NOMO-1 (cell line): ENCODE measurements around the gene NARS2.
"Not testable (repeated sequence)": the region's sequence is repeated elsewhere in the genome, so short reads cannot be mapped to it uniquely, and the experiment has no call there.

Experiments
- DNase-seq, 2 experiments: peaks; one replicate each; lab custom pipeline; 2025; ENCODE audit not compliant: unreplicated experiment in 2 of 2; lab: John Stamatoyannopoulos, UW

The NARS2 gene

DNA sequence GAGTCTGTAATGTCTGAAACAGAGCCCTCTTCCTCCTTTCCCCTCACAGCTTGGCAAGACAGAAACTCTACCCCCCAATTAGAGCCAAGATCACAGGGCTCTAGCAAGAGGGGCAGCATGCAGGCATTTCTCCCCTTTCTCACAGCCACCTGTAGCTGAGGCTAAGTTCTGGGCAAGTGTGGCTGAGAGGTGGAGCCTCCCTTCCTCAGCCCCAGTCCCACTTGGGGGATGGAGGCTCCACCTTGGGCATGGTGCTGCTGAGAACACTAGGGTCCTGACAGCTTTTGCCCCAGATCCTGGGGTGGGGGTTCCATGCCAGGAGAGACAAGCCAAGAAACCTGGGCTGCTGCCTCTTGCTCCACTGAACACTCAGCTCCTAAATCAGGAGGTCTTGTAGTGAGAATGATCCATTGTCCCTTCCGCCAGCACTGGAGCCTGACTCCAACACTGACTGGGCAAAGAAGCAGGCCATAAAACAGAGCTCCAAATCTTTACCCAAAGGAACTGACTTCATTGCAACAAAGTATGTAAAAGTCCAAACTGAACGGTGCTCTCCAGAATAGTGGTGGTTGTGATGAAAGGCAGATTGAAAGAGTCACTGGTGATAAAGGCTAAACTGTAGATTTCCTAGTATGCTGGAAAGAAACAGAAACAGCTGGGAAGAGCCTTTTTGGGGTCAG, 25.6 kb downstream of the NARS2 start:
- no peak for DNase-seq

DNA sequence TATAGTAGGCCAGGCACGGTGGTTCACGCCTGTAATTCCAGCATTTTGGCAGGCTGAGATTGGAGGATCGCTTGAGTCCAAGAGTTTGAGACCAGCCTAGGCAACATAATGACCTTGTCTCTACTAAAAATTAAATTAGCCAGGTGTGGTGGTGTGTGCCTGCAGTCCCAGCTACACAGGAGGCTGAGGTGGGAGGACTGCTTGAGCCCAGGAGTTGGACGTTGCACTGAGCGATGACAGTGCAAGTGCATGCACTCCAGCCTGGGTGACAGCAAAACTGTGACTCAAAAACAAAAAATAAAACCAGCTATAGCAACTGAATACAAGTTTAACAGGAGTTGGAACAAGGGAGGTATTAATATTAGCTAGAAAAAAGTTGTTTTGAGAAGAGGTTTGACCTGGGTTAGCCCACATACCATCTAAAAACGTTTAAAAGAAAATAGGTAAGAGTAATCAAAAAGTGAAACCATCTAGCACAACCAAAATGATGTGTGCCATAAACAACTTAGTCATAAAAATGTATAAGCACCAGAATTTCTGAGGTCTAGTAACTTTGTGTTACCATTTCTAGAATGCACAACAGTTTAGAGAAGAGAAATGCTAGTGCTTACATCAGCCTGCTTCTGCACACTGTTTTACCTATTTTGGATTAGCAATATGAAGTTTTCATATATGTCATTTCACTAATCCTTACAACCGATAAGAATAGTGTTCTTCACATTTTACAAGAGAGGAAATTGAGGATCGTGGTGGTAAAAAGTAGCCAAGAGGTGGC, 26.5 kb downstream of the NARS2 start:
- DNase-seq = no peak

DNA sequence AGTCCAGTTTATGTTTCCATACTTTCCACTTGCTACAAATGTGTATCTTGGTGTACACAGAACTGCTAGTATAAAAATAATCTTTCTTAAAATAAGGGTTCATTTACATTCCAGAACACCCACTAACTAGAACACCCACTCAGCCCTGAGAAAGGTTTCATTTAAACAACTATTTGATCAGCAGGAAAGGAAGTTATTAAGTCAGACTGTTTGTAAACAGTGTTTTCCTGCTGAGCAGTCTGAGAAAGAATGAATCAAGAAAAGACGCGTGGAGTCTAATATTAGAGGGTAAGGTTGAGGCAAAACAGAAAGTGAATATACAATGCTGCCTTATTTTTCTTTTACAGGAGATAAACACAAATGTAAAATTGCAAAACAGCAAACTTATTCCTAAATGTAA, 32.7 kb downstream of the NARS2 start:
- DNase-seq = no peak

DNA sequence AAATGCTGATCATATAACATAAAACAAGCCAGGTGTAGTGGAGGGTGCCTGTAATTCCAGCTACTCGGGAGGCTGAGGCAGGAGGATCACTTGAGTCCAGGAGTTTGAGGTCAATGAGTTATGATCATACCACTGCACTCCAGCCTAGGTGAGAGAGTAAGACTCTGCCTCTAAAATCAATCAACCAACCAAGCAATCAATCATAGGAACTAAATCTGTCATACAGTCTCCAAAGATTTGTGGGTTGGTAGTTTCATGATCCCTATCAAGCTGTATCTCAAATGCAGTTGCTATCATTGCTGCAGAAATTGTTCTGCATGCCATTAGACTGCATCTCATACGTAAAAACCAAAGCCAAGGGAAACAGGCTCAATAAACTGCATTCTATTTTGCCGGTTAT, 33.1 kb downstream of the NARS2 start:
- DNase-seq = no peak

DNA sequence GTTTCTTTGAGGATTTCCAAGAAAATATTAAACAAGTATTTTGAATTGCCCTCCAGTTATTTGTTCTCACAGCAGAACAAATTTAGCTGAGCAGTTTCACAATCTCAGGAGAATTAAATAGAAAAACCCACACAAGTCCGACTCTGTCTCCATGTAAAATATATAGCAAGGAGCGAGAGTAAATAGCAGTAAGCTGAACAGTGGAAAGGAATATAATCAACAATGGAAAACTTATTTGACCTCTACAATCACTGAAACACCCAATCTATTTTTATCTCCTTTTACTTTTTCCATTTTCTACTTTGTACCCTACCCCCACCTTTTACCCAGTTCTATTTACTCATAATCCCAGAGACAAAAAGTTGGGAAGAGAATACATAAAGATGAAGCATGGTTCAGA, 34.4 kb downstream of the NARS2 start:
- DNase-seq = no peak

DNA sequence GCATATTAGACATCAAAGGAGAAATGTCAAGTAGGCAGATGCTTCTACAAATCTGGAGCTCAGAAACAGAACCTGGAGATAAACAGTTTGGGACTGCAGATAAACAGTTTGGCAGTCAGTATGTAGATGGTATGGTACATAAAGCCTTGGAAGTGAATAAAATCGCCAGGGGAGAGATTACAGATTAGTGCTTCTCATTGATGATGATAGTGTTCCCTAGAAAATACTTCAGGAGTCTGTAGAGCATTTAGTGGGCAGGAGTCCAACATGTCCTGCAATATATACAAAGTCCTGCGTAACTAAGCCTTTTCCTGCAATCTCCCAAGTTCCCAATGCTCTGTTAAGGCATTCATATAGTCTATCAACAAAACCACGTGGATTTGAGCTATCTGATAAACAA, 35.2 kb downstream of the NARS2 start:
- no peak for DNase-seq

DNA sequence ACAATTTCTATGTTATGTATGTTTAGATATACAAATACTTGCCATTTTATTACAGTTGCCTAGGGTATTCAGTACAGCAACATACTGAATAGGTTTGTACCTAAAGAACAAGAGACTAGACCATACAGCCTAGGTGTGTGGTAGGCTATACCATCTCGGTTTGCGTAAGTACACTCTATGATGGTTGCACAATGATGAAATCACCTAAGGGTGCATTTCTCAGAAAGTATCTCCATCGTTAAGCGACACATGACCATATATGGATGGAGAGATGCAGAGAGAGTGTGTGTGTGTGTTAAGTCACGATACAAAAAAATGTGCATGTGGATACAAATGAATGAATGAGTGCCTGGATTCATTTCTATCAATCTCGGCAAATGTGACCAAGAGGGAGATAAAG, 37.7 kb downstream of the NARS2 start:
- DNase-seq = no peak

DNA sequence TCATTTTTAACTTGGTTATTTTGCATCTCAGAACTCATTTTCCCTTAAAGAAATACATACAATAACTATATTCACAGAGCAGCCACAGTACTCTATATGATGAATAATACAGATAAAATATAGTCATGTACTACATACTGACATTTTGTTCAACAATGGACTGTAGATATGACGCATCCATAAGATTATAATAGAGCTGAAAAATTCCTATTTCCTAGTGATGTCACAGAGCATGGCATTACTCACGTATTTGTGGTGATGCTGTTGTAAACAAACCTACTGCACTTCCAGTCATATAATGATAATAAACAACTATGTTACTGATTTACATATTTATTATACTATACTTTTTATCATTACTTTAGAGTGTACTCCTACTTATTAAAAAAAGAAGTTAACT, 38.7 kb downstream of the NARS2 start:
- no peak for DNase-seq

DNA sequence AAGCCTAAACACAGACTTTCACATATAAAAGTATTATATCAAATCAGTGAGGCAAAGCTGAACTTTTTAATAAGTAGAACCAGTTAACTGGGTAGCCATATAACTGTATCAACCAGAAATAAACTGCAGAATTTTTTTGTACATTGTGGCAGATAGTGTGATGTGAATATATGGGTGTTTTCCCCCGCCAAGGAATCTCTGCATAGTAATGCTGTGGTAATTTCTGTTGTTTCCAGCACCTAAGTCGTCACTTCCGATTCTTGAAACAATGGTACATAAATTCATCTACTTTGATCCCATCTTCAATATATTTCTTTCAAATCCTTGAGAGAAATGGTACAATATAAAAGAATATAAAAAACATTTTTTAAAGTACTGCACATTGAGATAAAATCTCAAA, 39.6 kb downstream of the NARS2 start:
- no peak for DNase-seq

DNA sequence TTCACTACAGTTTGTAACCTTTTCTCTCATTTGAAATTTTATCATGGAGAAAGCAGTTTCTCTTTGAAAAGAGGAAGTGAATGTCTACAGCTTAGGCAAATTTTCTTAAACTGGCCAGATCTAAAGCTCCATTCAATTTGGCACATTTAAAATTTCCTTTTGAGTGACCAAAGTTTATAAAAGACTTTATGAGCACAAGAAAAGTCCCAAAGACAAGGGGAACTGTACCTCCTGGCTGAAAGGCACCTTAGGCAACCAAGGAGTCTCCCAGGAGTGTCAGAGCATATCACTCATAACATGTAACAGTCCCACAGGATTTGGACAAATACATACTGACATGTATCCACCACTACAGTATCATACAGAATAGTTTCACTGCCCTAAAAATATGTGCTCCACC, 41.3 kb downstream of the NARS2 start:
- peak; percentile 53 to 81 for DNase-seq

DNA sequence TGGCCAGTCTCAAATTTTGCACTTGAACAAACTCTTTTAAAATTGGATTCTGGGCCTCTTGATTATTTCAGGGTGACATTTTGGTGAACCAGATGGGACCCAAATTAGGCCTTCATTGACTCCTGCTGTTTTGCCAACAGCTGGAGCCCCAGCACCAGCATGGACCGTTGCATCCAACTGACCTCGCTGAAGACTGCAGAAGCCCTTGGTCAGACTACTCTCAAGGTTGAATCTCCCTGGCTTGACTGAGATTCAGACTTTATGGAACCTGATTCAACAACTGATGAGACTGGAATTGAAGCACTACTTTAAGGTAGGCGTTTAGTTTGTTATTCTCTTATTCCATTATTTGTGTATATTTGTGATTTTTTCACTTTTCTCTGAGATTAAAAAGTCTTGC, 41.7 kb downstream of the NARS2 start:
- no peak for DNase-seq

DNA sequence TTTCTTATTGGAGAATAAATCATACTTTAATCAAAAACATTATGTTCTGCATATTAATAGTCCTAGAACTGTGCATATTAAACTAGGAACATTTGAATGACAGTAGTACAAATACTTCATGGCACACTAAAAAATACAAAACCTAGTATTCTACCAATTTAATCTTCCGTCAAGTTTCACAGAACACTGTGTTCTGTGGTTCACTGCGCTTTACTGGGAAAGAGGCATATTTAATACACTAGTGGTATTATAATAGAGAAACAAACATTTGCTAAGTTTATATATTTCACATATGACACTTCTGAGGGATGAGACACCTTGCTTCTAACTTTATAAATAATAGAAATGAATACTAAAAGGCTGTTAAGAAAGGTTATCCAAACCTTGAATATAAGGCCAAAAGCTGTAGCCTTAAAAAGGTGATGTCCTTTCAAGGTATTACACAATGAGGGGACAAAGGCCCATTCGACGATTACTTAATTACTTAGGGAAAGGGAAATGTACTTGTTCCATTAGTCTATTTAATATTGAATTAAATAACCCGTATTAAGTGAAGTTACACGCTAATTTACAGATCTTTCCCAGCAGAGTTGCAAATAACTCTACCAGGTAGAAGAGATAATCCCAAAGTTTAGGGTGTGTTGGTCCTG, 48.0 kb downstream of the NARS2 start:
- no peak for DNase-seq

DNA sequence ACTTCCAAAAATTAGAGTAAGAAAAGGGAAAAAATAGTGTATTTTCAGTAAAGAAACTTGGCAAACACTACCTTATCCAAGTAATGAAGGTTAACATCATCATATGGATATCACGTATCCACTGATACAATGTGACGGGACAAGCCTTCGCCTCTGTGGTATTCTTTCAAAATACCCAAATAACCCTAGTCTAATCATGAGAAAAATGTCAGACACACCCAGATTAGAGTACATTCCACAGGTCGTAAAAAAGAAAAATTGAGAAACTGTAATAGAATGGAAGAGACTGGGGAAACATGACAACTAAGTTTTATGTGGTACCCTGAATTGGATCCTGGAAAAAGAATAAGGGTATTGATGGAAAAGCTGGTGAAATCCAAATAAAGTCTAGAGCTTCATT, 48.9 kb downstream of the NARS2 start:
- DNase-seq = no peak

DNA sequence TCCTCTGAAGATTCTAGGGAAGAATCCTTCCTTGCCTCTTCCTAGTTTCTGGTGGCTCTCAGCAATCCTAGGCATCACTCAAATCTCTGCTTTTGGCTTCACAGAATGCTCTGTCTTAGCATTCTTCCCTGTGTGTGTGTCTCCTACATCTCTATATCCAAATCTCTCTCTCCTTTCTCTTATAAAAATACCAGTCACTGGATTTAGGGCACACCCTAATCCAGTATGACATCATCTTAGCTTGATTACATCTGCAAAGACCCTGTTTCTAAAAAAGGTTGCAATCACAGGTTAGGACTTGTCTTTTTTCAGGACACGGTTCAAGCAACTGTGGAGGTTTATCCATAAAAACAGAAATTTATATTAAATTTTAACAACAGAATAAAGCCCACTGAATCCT, 54.4 kb downstream of the NARS2 start:
- DNase-seq = no peak

DNA sequence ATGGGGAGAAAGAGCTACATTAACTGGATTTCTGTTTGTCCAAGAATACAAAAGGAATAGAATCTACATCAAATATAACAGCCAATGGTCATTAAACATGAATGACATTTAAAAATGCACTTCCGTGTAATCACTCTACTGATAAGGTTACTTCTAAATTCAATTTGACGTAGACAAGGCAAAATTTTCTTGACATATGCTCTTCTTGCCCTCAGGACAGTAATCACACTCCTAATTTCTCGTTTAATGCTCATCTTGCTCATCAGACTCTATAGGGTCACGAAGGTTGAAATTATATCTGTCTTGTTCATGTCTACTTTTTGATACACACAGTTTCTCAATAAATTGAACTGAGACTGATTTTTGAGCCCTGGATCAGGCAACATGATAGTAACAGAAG, 58.4 kb downstream of the NARS2 start:
- DNase-seq = no peak

DNA sequence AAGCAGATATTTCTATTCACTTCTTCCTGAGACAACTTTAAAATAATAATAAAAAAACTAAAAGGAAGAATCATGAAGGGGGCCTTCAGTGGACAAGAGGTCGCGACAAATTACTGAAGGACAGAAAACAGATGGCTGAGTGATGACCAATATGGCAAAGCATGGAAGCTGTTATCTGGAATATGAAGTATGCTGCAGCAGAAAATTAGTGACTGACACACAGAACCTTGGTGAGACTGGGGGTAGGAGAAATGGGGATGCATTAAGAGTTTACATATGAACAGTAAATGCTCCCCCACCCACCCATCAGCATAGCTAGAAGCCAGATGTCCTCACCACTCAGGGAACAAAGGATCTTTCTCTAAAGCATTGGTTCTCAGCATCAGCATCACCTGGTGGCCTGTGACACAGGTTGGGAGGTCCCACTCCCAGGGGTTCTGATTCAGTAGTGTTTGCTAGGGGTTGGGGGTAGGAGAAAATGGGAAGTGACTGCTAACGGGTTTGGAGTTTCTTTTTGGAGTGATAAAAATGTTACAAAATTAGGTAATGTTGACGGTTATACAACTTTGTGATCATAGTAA, 59.7 kb downstream of the NARS2 start:
- DNase-seq = no peak

DNA sequence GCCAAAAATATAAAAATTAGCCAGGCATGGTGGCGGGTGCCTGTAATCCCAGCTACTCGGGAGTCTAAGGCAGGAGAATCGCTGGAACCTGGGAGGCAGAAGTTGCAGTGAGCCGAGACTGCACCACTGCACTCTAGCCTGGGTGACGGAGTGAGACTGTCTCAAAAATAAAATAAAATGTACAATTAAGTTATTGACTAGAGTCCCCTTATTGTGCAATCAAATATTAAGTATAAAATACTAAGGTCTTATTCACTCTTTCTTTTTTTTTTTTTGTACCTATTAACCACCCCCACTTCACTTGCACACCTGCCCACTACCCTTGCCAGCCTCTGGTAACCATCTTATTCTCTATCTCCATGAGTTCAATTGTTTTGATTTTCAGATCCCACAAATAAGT, 61.6 kb downstream of the NARS2 start:
- not testable (repeated sequence) for DNase-seq

DNA sequence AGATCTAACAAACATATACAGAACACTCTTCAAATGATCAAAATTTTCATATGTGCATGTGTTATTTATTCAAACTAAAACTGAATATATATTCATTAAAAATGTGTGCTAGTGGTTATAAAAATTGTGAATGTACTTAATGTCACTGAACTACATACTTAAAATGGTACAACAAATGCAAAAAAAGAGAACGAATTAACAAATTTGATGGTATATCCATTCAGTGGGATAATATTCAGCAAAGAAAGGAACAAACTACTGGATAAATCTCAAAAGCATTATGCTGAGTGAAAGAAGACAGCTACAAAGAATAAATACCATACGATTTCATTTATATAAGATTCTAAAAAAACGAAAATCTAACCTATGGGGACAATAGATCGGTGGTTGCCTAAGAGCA, 64.1 kb downstream of the NARS2 start:
- no peak for DNase-seq

DNA sequence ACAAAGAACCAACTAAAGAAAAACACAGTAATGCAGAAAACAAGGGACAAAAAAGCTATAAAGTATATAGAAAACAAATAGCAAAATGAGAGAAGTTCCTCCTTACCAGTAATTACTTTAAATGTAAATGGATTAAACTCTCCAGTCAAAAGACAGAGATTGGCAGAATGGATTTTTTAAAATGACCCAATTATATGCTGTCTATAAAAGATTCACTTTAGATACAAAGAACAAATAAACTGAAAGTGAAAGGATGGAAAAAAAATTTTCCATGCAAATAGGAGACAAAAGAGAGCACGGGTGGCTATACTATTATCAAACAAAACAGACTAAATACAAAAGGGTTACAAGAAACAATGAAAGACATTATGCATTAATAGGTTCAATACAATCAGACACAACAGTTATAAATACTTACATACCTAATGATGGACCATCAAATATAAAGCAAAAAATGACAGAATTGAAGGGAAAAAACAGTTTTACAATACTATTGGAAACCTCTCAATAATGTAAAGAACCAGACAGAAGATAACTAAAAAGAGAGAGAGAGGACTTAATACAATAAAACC, 64.6 kb downstream of the NARS2 start:
- DNase-seq = no peak

DNA sequence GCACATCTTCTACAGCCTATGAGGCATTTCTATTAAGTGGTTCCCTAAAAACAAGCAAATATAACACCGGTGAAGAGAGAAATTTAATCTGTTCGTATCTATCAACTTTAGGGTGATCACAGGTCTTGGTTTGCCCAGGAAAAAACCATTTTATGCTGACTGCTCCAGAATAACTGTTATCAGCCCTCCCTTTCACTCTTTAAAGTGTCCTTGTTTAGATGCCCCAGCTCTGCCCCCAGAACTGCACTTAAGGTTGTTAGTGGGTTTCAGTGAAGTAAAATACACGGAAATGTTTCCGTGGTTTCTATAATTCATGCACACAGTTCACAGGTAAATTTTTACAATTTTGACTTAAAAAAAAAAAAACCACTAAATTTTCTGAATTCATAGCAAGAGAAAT, 70.0 kb downstream of the NARS2 start:
- DNase-seq = no peak

DNA sequence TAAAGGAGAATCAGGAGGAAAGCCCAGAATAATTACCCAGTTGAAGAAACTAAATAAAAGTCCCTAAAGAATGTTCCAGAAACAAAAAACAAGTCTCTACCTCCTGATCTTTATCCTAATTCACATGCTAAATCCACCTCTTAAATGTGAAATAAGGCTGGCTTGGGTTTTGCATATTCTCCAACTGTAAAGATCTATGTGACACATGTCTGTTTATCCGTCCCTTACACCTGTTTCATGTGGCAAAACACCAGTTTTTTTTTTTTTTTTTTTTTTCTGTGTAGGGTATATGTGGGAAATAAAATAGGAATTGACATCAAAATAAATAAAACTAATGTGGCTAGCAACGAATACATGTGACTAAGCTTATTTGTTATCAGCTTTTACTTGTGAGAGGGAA, 70.5 kb downstream of the NARS2 start:
- DNase-seq = no peak
